GM12878 (cell line): ENCODE measurements around the gene NIPSNAP3A.

Experiments
- ATF2 ChIP-seq: IDR thresholded peaks from 2 replicates; pipeline ENCODE4 v1.6.1; 2012; ENCODE audit warnings: low read length, inconsistent platforms
- CBFB ChIP-seq: IDR thresholded peaks from 2 replicates; pipeline ENCODE4 v1.6.1; 2016; ENCODE audit warnings: antibody characterized with exemption, low read depth
- CBX3 ChIP-seq: fragments of 200-600 bp; sonication (generic); IDR thresholded peaks from 2 replicates; pipeline ENCODE4 v1.6.1; 2016; ENCODE audit warnings: low read depth, borderline replicate concordance
- CEBPZ ChIP-seq: fragments of 150-350 bp; IDR thresholded peaks from 2 replicates; pipeline ENCODE4 v1.6.1; 2016; ENCODE audit warnings: low read depth, low read length
- CTCF ChIP-seq, 3 experiments: IDR thresholded peaks in 2 of 3; conservative IDR thresholded peaks in 1 of 3; 2 replicates each; pipeline ENCODE4 v1.5.1; 2011; ENCODE audit warnings: low read depth in 3 of 3, low read length in 3 of 3, mild to moderate bottlenecking in 3 of 3, control low read depth in 2 of 3, moderate library complexity in 2 of 3, inconsistent platforms in 1 of 3, mixed read lengths in 1 of 3; ENCODE audit not compliant: control insufficient read depth in 2 of 3, insufficient read depth in 1 of 3; ENCODE audit errors: extremely low read depth in 1 of 3
- HSF1 ChIP-seq: fragments of 150-350 bp; IDR thresholded peaks from 2 replicates; pipeline ENCODE4 v1.6.1; 2014; ENCODE audit warnings: mild to moderate bottlenecking, low read depth, low read length
- IRF3 ChIP-seq: fragments of 450-650 bp; IDR thresholded peaks from 2 replicates; pipeline ENCODE4 v1.6.1; 2014; ENCODE audit warnings: mild to moderate bottlenecking
- JUND ChIP-seq: IDR thresholded peaks from 2 replicates; pipeline ENCODE4 v1.6.1; 2012; ENCODE audit warnings: low read depth, mild to moderate bottlenecking, low read length, improper control_type of control experiment, moderate library complexity
- MTA3 ChIP-seq: IDR thresholded peaks from 2 replicates; pipeline ENCODE4 v1.6.1; 2012; ENCODE audit warnings: low read length, inconsistent platforms, borderline replicate concordance
- NBN ChIP-seq: fragments of 450-650 bp; IDR thresholded peaks from 2 replicates; pipeline ENCODE4 v1.6.1; 2016
- POLR2A ChIP-seq: IDR thresholded peaks from 2 replicates; pipeline ENCODE4 v1.6.1; 2011; ENCODE audit warnings: low read depth, mild to moderate bottlenecking, low read length
- SIN3A ChIP-seq: IDR thresholded peaks from 2 replicates; pipeline ENCODE4 v1.6.1; 2012; ENCODE audit warnings: low read depth, low read length, improper control_type of control experiment
- SP1 ChIP-seq: IDR thresholded peaks from one replicate; pipeline ENCODE4 v1.6.1; 2011; ENCODE audit warnings: low read depth, low read length
- SREBF2 ChIP-seq: IDR thresholded peaks from 2 replicates; pipeline ENCODE4 v1.6.1; 2012; ENCODE audit warnings: mild to moderate bottlenecking, low read length

- TF ChIP-seq CTCF (IDR thresholded peaks at IDR 0.05 in 2 of 3, conservative IDR thresholded peaks at IDR 0.05 in 1 of 3; ENCODE audit: control insufficient read depth in 2 of 3, extremely low read depth in 1 of 3, insufficient read depth in 1 of 3, low read depth in 3 of 3, low read length in 3 of 3), result no peak
- no peak for TF ChIP-seq IRF3
- no peak for TF ChIP-seq SP1
- TF ChIP-seq NBN, result no peak
- no peak for TF ChIP-seq HSF1
- no peak for TF ChIP-seq POLR2A
- TF ChIP-seq CBFB, result no peak
- TF ChIP-seq SREBF2, result no peak
- TF ChIP-seq SIN3A, result no peak
- no peak for TF ChIP-seq CBX3
- no peak for TF ChIP-seq MTA3
- TF ChIP-seq JUND, result no peak
- TF ChIP-seq ATF2, result no peak
- TF ChIP-seq CEBPZ, result no peak
Observed at GRCh38 chr9:104784098-104784497, 36.6 kb downstream of the NIPSNAP3A start.
